GM12864 (cell line): ENCODE results near the gene MATN4.

ENCODE experiments used
- DNase-seq: peaks from one replicate; pipeline ENCODE4 v3.0.0-alpha.2; 2011; ENCODE audit warnings: low read depth
- H3K4me3 ChIP-seq: 2 replicates; pipeline ENCODE4 v1.5.1; 2011; ENCODE audit warnings: mild to moderate bottlenecking, low read depth, low read length, control low read depth
- TF ChIP-seq, protein P1 (sequence below): IDR thresholded peaks from 2 replicates; pipeline ENCODE4 v1.5.1; 2011; ENCODE audit warnings: low read depth, mild to moderate bottlenecking, moderate library complexity, low read length, control low read depth, inconsistent platforms; ENCODE audit errors: missing control alignments

Gene MATN4

DNA sequence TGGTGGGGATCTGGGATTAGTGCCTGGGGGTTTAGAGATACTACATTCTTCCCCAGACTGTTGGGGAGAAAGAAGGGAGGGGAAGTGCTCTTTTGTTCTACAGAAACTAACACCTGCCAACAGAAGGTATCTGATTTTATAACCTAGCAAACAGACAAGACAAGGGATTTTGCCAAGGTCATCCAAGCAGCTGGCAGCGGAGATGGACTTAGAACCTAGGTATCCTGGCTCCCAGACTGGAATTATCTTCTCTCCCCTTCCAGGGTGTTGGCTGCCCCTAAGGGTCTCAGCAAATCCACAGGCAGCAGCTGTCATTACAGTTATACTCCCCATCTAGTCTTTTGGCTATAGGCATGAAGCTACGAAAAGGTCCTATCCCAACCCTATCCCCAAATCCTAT is 31.7 kb upstream of the MATN4 start:
- TF ChIP-seq, protein P1, sequence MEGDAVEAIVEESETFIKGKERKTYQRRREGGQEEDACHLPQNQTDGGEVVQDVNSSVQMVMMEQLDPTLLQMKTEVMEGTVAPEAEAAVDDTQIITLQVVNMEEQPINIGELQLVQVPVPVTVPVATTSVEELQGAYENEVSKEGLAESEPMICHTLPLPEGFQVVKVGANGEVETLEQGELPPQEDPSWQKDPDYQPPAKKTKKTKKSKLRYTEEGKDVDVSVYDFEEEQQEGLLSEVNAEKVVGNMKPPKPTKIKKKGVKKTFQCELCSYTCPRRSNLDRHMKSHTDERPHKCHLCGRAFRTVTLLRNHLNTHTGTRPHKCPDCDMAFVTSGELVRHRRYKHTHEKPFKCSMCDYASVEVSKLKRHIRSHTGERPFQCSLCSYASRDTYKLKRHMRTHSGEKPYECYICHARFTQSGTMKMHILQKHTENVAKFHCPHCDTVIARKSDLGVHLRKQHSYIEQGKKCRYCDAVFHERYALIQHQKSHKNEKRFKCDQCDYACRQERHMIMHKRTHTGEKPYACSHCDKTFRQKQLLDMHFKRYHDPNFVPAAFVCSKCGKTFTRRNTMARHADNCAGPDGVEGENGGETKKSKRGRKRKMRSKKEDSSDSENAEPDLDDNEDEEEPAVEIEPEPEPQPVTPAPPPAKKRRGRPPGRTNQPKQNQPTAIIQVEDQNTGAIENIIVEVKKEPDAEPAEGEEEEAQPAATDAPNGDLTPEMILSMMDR = no peak
- no peak overlapping the region for H3K4me3 ChIP-seq
- DNase-seq = no peak

DNA sequence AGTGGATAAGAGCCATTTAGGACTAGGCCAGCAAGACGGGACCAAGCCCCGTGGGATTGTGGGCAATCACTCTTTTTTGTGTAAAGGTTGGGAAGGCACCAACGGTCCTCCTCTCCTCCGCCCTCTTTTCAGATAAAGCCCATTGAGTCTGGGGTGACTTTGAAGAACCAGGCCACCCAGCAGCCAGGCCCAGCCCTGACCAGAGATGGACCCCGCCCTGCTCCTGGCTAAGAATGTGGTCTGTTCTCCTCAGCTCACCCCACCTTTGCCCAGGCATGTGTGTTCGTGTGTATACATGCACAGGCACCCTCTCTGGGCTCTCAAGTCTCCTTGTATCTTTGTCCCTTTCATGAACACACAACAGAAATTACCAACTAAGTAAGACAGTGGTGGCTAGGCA is 31.0 kb upstream of the MATN4 start:
- no peak overlapping the region for H3K4me3 ChIP-seq
- DNase-seq = no peak
- TF ChIP-seq, protein P1 = no peak

DNA sequence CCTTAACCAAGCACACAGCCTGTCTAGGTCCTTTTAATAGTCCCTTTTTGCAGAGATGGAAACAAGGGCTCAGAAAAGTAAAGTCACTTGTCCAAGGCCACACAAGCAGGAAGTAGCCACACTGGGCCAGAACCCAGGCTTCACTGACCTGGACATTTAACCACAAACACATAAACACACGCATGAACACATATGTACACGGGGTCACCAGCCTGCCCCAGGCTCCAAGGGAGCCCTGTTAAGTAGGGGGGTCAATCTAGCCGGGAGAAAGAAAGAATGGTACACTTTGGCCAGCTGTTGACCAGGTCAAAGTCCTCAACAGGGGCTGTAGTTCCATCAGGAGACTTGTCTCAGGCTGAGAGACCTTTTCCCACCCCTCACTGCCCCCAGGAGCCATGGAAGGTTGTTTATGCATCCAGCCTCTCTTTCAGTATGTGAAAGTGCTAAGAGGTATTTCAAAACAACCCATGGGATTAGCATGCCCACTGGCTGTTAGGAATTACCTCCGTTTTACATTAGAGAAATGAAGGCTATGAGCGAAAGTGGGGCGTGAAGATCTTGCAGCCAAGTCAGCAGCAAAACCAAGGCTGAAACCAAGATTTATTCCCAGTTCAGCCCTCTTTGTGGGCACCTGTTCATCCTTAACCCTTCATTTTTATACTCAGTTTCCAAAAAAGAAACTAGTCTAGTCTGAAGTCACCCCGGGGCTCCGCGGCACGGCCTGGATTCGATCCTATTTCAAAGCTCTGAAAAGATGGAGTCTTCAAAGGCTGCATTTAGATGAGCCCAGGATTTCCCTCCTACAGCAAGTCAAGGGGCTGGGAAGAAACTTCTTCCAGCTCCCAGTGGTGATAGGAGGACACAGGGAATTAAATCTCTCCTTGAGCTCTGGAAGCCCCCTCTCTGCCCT is 30.3 kb upstream of the MATN4 start:
- H3K4me3 ChIP-seq = no peak overlapping the region

DNA sequence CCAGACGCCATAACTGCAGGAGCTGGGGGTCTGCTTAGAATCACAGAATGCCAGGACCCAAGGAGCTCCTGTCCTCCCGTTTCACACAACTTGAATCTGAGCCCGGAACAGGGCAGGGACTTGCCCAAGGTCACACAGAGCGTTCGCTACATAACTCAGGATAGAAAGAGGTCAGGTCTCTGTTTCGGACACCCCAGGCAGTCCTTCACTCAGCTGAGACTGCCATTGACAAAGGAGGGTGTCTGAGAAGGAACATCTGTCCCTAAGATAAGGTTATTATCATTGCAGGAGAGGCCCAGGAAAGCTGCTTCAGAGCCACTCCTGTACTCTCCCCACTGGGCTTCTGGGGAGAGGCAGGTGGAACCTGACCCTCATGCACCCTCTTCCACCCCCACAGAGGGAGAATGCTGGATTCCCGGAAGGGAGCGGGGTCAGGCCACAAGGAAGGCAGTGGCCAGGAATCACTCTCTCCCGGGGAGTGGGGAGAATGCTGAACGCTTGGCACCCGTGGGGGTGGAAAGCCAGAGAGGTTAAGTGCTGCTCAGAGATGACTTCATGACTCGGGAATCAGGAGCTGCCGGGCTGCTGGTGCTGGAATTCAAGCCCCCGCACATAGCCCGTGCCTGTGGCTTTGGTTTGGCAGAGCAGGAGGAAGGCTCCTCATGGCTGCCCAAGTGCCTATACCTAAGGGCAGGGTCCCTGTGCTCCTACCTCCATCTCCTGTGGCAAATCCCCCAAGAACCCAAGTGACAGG is 29.4 kb upstream of the MATN4 start:
- H3K4me3 ChIP-seq = no peak overlapping the region
- DNase-seq = no peak
- TF ChIP-seq, protein P1 = no peak

More for the DNA sequence above, 30.3 kb upstream of the MATN4 start:
- TF ChIP-seq, protein P1 = no peak
- no peak for DNase-seq

DNA sequence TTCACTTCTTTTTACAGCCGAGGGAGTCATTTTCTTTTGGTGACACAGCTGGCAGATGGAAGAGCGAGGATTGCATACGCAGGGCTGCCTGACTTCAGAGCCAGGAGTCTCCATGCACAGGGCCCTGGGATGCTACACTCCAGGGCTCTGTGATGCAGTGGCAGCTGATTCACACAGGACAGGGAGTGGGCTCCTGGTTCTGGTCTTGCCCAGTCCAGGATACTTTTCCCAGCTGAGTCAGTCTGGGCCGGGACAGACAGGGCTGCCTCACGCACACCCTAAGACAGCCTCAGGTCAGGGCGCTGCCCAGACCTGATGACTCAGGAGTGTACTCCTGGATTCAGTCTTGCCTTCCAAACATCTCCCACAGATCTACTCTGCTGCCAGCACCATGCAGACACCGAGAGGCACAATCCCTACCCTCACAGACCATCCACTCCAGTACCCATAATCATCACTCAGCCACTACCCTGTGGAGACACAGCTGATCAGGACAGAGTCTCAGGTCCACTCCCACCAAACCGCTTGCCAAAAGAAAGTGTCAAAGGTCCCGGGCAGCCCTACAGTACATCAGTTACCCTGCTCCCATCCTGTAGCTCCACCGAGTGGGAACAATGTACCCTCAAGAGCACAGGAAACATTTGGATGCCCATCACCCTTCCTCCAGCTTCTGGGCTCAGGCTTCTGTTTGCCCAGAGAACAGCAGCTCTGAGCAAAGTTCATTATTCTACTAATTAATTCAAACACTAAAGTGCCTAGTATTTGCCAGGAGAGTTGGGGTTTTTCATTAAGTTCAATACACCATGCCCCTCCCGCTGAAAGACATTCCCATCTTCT is 28.6 kb upstream of the MATN4 start:
- H3K4me3 ChIP-seq = no peak overlapping the region
- TF ChIP-seq, protein P1 = no peak
- DNase-seq = no peak

DNA sequence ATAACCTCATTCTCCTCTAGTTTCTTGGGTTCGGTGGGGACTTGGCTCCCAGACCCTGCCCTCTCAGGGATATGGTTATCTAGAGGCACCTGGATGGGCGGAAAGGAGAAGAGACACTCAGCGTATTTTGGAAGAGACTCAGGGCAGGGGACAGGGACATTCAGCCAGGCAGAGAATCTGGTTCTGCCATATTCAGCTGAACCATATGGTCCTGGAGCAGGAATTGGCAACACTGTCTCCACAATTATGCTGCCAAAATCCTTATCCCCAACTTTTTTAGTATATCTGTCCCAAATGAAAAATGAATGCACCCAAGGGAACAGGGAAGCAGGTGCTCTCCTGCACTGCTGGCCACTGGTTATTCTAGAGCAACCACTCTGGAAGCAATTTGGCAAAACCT is 22.4 kb upstream of the MATN4 start:
- no peak overlapping the region for H3K4me3 ChIP-seq
- TF ChIP-seq, protein P1 = no peak
- DNase-seq = no peak
